ENCODE results near the gene FAM20C.

FAM20C gene

DNA sequence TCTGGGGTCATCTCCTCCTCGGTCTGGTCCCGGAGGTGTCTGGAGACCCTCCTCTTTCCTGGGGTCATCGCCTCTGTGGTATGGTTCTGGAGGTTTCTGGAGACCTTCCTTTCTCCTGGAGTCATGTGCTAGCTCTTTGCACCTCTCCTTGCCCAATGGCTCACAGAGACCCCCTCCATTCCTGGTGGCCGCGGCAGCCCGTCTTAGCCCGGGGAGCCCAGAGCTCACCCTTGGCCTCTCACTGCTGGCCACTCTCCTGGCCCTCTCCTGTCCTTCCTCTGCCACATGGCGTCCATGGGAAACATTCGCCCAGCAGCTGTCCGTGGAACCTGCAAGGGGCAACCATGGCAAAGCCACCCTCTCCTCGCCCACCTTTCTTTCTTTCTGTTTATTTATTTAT is 77.3 kb downstream of the FAM20C start:
- Histone ChIP-seq H3K4me1 (no peaks in the 10 kb centered on the region), H3K9me3 (no peaks in the 10 kb centered on the region; the same call in 1 of the 2 replicates), H3K27me3 (peaks cover 4% of the 10 kb centered on the region; the same call in 1 of the 2 replicates), H3K36me3 (no peaks in the 10 kb centered on the region), H3K4me3 (ENCODE audit: low read depth, low read length) (no peak overlapping the region)
- TF ChIP-seq, protein P1, sequence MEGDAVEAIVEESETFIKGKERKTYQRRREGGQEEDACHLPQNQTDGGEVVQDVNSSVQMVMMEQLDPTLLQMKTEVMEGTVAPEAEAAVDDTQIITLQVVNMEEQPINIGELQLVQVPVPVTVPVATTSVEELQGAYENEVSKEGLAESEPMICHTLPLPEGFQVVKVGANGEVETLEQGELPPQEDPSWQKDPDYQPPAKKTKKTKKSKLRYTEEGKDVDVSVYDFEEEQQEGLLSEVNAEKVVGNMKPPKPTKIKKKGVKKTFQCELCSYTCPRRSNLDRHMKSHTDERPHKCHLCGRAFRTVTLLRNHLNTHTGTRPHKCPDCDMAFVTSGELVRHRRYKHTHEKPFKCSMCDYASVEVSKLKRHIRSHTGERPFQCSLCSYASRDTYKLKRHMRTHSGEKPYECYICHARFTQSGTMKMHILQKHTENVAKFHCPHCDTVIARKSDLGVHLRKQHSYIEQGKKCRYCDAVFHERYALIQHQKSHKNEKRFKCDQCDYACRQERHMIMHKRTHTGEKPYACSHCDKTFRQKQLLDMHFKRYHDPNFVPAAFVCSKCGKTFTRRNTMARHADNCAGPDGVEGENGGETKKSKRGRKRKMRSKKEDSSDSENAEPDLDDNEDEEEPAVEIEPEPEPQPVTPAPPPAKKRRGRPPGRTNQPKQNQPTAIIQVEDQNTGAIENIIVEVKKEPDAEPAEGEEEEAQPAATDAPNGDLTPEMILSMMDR (IDR thresholded peaks at IDR 0.05; ENCODE audit: low read depth, low read length): no peak
- no peak for DNase-seq

GRCh38 chr7:270351-270983 is 78.1 kb downstream of the FAM20C start:
- H3K9me3 ChIP-seq: no peaks in the 10 kb centered on the region; the same call in 1 of the 2 replicates
- H3K4me1 ChIP-seq: no peaks in the 10 kb centered on the region
- peaks cover 4% of the 10 kb centered on the region; the same call in 1 of the 2 replicates for H3K27me3 ChIP-seq
- no peaks in the 10 kb centered on the region for H3K36me3 ChIP-seq
- no peak overlapping the region for H3K4me3 ChIP-seq (ENCODE audit: low read depth, low read length)
- TF ChIP-seq, protein P1 (IDR thresholded peaks at IDR 0.05; ENCODE audit: low read depth, low read length): no peak
- DNase-seq: no peak

DNA sequence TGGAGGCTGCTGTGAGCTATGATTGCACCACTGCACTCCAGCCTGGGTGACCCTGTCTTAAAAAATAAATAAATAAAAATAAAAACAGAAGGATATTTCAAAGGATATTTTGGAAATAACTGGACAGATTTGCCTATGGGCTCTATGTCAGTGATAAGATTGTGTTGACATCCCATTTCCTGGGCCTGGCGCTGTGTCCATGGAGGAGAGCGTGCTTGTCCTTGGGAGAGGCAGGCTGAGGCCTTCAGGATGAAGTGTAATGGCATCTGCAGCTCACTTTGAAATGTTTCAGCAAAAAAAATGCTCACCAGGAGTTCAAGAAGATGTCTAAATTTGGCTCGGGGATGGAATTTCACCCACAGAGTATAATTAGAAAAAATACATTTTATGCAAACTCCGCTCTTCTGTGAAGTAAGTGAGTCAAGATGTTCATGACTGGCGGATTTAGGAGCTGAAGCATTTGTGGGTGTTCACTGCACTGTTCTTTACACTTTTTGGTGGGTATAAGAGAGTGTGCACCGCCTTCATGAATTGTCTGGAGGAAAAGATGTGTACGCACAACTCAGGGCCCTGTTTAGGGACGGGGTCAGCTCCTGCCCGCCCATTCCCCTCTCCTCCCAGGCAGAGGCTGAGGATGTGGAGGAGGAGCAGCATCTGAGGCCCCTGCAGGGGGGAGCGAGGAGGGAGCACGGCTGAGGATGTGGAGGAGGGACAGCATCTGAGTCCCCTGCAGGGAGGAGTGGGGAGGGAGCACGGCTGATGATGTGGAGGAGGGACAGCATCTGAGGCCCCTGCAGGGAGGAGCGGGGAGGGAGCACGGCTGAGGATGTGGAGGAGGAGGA is 79.1 kb downstream of the FAM20C start:
- H3K4me1 ChIP-seq: no peaks in the 10 kb centered on the region
- no peaks in the 10 kb centered on the region for H3K36me3 ChIP-seq
- H3K27me3 ChIP-seq: peaks cover 4% of the 10 kb centered on the region; the same call in 1 of the 2 replicates
- no peak overlapping the region for H3K4me3 ChIP-seq (ENCODE audit: low read depth, low read length)
- no peaks in the 10 kb centered on the region; the same call in 1 of the 2 replicates for H3K9me3 ChIP-seq
- TF ChIP-seq, protein P1 (IDR thresholded peaks at IDR 0.05; ENCODE audit: low read depth, low read length): no peak
- no peak for DNase-seq

DNA sequence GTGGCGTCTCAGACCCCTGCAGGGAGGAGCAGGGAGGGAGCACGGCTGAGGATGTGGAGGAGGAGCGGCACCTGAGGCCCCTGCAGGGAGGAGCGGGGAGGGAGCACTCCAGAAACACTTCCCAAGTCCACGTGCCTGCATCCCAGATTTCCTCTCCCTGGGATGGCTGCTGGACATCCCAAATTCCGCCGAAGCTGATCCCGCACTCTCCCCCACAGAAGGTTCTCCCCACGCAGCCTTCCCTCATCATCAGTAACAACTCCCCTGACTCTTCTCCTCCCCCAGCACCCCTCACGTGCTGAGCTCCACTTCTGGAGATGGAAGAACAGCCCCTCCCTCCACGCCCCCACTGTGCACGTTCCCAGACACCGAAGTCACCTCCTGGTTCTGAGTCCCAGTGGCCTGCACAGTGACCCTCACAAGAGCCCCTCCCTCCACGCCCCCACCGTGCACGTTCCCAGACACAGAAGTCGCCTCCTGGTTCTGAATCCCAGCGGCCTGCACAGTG is 79.8 kb downstream of the FAM20C start:
- Histone ChIP-seq H3K36me3 (no peaks in the 10 kb centered on the region), H3K4me1 (no peaks in the 10 kb centered on the region), H3K27me3 (peaks cover 3% of the 10 kb centered on the region; the same call in 1 of the 2 replicates), H3K4me3 (ENCODE audit: low read depth, low read length) (no peak overlapping the region), H3K9me3 (no peaks in the 10 kb centered on the region; the same call in 1 of the 2 replicates)
- DNase-seq: peak; percentile 2
- TF ChIP-seq, protein P1 (IDR thresholded peaks at IDR 0.05; ENCODE audit: low read depth, low read length): no peak

DNA sequence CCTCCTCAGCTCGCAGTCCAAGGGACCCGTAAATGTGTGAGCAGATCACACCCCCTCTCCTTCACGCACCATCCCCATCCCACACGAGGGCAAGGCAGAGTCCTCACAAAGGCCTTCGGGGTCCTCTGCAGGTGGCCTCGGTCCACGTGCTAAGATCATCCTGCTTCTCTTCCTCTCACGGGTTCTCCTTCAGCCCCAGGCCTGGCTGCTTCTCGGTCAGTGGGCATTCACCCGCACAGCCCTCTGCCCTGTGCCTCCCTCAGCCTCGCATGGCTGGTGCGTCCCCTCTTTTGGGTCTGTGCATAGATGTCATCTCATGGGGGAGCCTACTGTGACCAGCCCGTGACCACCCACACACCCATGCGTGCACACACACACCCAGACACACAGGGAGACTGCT is 80.3 kb downstream of the FAM20C start:
- no peaks in the 10 kb centered on the region; the same call in 1 of the 2 replicates for H3K9me3 ChIP-seq
- TF ChIP-seq, protein P1 (IDR thresholded peaks at IDR 0.05; ENCODE audit: low read depth, low read length): no peak

More for the DNA sequence above, 80.3 kb downstream of the FAM20C start:
- H3K27me3 ChIP-seq: no peaks in the 10 kb centered on the region
- peak; percentile 4 for DNase-seq
- no peak overlapping the region for H3K4me3 ChIP-seq (ENCODE audit: low read depth, low read length)
- no peaks in the 10 kb centered on the region for H3K4me1 ChIP-seq
- no peaks in the 10 kb centered on the region for H3K36me3 ChIP-seq
